ENCODE data around the gene LORICRIN. TPM values are rescaled to one million over a fixed set of nuclear protein-coding genes. Genes with fewer than 3 reads are reported as not detected.

The LORICRIN gene
- total and polyA plus RNA-seq, 9 donors, result 0.07 to 0.25 TPM; not detected in 7

- DNase-seq, result no peak
- Histone ChIP-seq H3K27me3 (no peaks in the 10 kb centered on the region), H3K36me3 (no peaks in the 10 kb centered on the region), H3K9me3 (no peaks in the 10 kb centered on the region), H3K4me3 (peak overlapping the region; percentile 43), H3K27ac (no peak overlapping the region), H3K4me1 (ENCODE audit: insufficient read depth) (peaks cover 2% of the 10 kb centered on the region)
- intact Hi-C loops (cut with DNase I), result no loop called here
- TF ChIP-seq CTCF (IDR thresholded peaks at IDR 0.05) (no peak), POLR2A (IDR thresholded peaks at IDR 0.05) (no peak), EP300 (IDR thresholded peaks at IDR 0.05) (no peak)
- 5 to 19% (median 9%) methylated on average over 17 to 45 of the region's 45 CpGs for WGBS, 3 donors
Observed at GRCh38 chr1:153260585-153261280, 1.2 kb downstream of the LORICRIN start.

GRCh38 chr1:153261281-153262069, 2.0 kb downstream of the LORICRIN start:
- Histone ChIP-seq H3K27ac (no peak overlapping the region), H3K9me3 (no peaks in the 10 kb centered on the region), H3K36me3 (no peaks in the 10 kb centered on the region), H3K27me3 (no peaks in the 10 kb centered on the region), H3K4me3 (peak overlapping the region; percentile 43), H3K4me1 (ENCODE audit: insufficient read depth) (peaks cover 2% of the 10 kb centered on the region)
- TF ChIP-seq CTCF (IDR thresholded peaks at IDR 0.05), result no peak
- TF ChIP-seq EP300 (IDR thresholded peaks at IDR 0.05), result no peak
- no peak for TF ChIP-seq POLR2A (IDR thresholded peaks at IDR 0.05)
- intact Hi-C loops (cut with DNase I), result no loop called here
- WGBS, 3 donors, result 1 to 3% (median 2%) methylated on average over 21 to 80 of the region's 80 CpGs
- peak; percentile 26 to 68 (median 51) for DNase-seq

GRCh38 chr1:153262070-153262366, 2.5 kb downstream of the LORICRIN start:
- peaks cover 2% of the 10 kb centered on the region for H3K4me1 ChIP-seq (ENCODE audit: insufficient read depth)
- TF ChIP-seq POLR2A (IDR thresholded peaks at IDR 0.05) (no peak), EP300 (IDR thresholded peaks at IDR 0.05) (no peak), CTCF (IDR thresholded peaks at IDR 0.05) (no peak)

GRCh38 chr1:153262462-153263157, 3.1 kb downstream of the LORICRIN start:
- Histone ChIP-seq H3K4me3 (no peak overlapping the region), H3K27ac (no peak overlapping the region), H3K36me3 (no peaks in the 10 kb centered on the region), H3K4me1 (ENCODE audit: insufficient read depth) (peaks cover 2% of the 10 kb centered on the region), H3K27me3 (no peaks in the 10 kb centered on the region), H3K9me3 (no peaks in the 10 kb centered on the region)
- WGBS, 3 donors, result 30 to 39% (median 31%) methylated on average over 10 of the region's 10 CpGs
- DNase-seq, result no peak
- TF ChIP-seq POLR2A (IDR thresholded peaks at IDR 0.05) (no peak), EP300 (IDR thresholded peaks at IDR 0.05) (no peak), CTCF (IDR thresholded peaks at IDR 0.05) (no peak)
- intact Hi-C loops (cut with DNase I), result no loop called here

More at GRCh38 chr1:153262070-153262366, 2.5 kb downstream of the LORICRIN start:
- Histone ChIP-seq H3K4me3 (no peak overlapping the region), H3K27ac (no peak overlapping the region), H3K9me3 (no peaks in the 10 kb centered on the region), H3K27me3 (no peaks in the 10 kb centered on the region), H3K36me3 (no peaks in the 10 kb centered on the region)
- no peak for DNase-seq
- WGBS, 3 donors, result 15 to 24% (median 15%) methylated on average over 6 of the region's 6 CpGs
- intact Hi-C loops (cut with DNase I), result no loop called here

All from ovary (tissue), 9 donors.